HG02973 (cell line): Measurements from ENCODE around the gene UNC45A.

Source experiments
- ATAC-seq: cut with Tn5 transposase; IDR thresholded peaks from one replicate; pipeline ENCODE4 v1.9.1; 2021; ENCODE audit warnings: moderate library complexity; ENCODE audit not compliant: unreplicated experiment

Gene UNC45A

GRCh38 chr15:90934949-90935751 lies at the start of gene UNC45A:
UNC45A (plus strand) TSS chr15:90935285; CDS start chr15:90935325, 40 bp downstream.
- peak; percentile 56 for ATAC-seq

- ATAC-seq = no peak
These were observed 49.4 kb upstream of the UNC45A start for GRCh38 chr15:90885432-90886290.

- ATAC-seq = no peak
These were observed 48.8 kb upstream of the UNC45A start for GRCh38 chr15:90886291-90886614.

GRCh38 chr15:90887037-90887481 lies 48.0 kb upstream of the UNC45A start:
- no peak for ATAC-seq

GRCh38 chr15:90889313-90889730 lies 45.8 kb upstream of the UNC45A start:
- ATAC-seq = no peak

GRCh38 chr15:90889736-90890456 lies 45.2 kb upstream of the UNC45A start:
- ATAC-seq = no peak

GRCh38 chr15:90890839-90891238 lies 44.2 kb upstream of the UNC45A start:
- no peak for ATAC-seq

- no peak for ATAC-seq
These were observed 43.6 kb upstream of the UNC45A start for GRCh38 chr15:90891346-90891949.

GRCh38 chr15:90892023-90892422 lies 43.1 kb upstream of the UNC45A start:
- no peak for ATAC-seq

- ATAC-seq = no peak
These were observed 42.4 kb upstream of the UNC45A start for GRCh38 chr15:90892498-90893174.

GRCh38 chr15:90893175-90894090 lies 41.7 kb upstream of the UNC45A start:
- ATAC-seq = no peak

- ATAC-seq = no peak
These were observed 39.4 kb upstream of the UNC45A start for GRCh38 chr15:90895571-90896117.

- peak; percentile 54 for ATAC-seq
These were observed 37.9 kb upstream of the UNC45A start for GRCh38 chr15:90897131-90897655.

- no peak for ATAC-seq
These were observed 33.7 kb upstream of the UNC45A start for GRCh38 chr15:90901175-90902039.

- ATAC-seq = peak; percentile 55
These were observed 32.8 kb upstream of the UNC45A start for GRCh38 chr15:90902040-90902839.

GRCh38 chr15:90902840-90903732 lies 32.0 kb upstream of the UNC45A start, which contains the start of gene MAN2A2:
MAN2A2 (plus strand) TSS chr15:90903302; CDS start chr15:90904208, 906 bp downstream.
- peak; percentile 46 for ATAC-seq
